A375 (cell line): Measurements from ENCODE around the gene NDUFS7. TPM values are rescaled to one million over a fixed set of nuclear protein-coding genes. Genes with fewer than 3 reads are reported as not detected.

ENCODE experiments used
- total RNA-seq: library from RNA; depleted of rRNA; stranded (reverse); fragments of >200 nt; shearing (Covaris generic); gene quantifications from 2 replicates; pipeline ENCODE4 v1.2.3, GENCODE V29; 2014; rRNA removed

The NDUFS7 gene
- total RNA-seq = 80.9 and 92.5 TPM in 2 replicates

GRCh38 chr19:1383312-1384084 is at the start of gene NDUFS7:
TSS of gene NDUFS7 (plus strand) at chr19:1383907. CDS start at chr19:1383927, 20 bp downstream.

GRCh38 chr19:1401138-1401888 is 17.6 kb downstream of the NDUFS7 start, which contains the start of gene GAMT:
TSS of gene GAMT (minus strand) at chr19:1401542. CDS start at chr19:1401476, 66 bp downstream.

GRCh38 chr19:1407528-1408299 is 24.0 kb downstream of the NDUFS7 start, which contains the start of gene DAZAP1:
TSS of gene DAZAP1 (plus strand) at chr19:1407586. CDS start at chr19:1407774, 188 bp downstream.

GRCh38 chr19:1438035-1438932 is 54.6 kb downstream of the NDUFS7 start, which contains the start of gene RPS15:
TSS of gene RPS15 (plus strand) at chr19:1438396. CDS start at chr19:1438426, 30 bp downstream.

Other genes with a start within 250 kb of the NDUFS7 start
- 55.9 and 64.7 TPM in 2 replicates for gene SBNO2, start 209.6 kb upstream of the NDUFS7 start, total RNA-seq
- gene STK11, start 178.1 kb upstream of the NDUFS7 start, total RNA-seq = 43.7 and 46.0 TPM in 2 replicates
- 2.1 and 3.9 TPM in 2 replicates for gene CBARP, start 145.9 kb upstream of the NDUFS7 start, total RNA-seq
- 58.3 and 78.6 TPM in 2 replicates for gene ATP5F1D, start 142.2 kb upstream of the NDUFS7 start, total RNA-seq
- 11.2 and 13.6 TPM in 2 replicates for gene MIDN, start 135.3 kb upstream of the NDUFS7 start, total RNA-seq
- 180 and 209 TPM in 2 replicates for gene CIRBP, start 114.6 kb upstream of the NDUFS7 start, total RNA-seq
- 50.3 and 76.0 TPM in 2 replicates for gene FAM174C, start 108.4 kb upstream of the NDUFS7 start, total RNA-seq
- gene EFNA2, start 98.0 kb upstream of the NDUFS7 start, total RNA-seq = not detected in 2 replicates
- gene GAMT, start 17.6 kb downstream of the NDUFS7 start, total RNA-seq = 47.7 and 51.0 TPM in 2 replicates
- 154 and 161 TPM in 2 replicates for gene DAZAP1, start 23.7 kb downstream of the NDUFS7 start, total RNA-seq
- 1,695 and 1,967 TPM in 2 replicates for gene RPS15, start 54.5 kb downstream of the NDUFS7 start, total RNA-seq
- gene APC2, start 66.2 kb downstream of the NDUFS7 start, total RNA-seq = 0.45 and 1.1 TPM in 2 replicates
- gene C19orf25, start 95.3 kb downstream of the NDUFS7 start, total RNA-seq = 31.7 and 31.9 TPM in 2 replicates
- gene PCSK4, start 106.4 kb downstream of the NDUFS7 start, total RNA-seq = 0.98 and 1.6 TPM in 2 replicates
- gene REEP6, start 107.3 kb downstream of the NDUFS7 start, total RNA-seq = 3.8 and 4.6 TPM in 2 replicates
- 2.3 and 3.8 TPM in 2 replicates for gene ADAMTSL5, start 129.1 kb downstream of the NDUFS7 start, total RNA-seq
- gene PLK5, start 140.2 kb downstream of the NDUFS7 start, total RNA-seq = not detected in 2 replicates
- 19.7 and 20.0 TPM in 2 replicates for gene MEX3D, start 184.4 kb downstream of the NDUFS7 start, total RNA-seq
- gene MBD3, start 209.0 kb downstream of the NDUFS7 start, total RNA-seq = 122 and 131 TPM in 2 replicates
- gene UQCR11, start 221.6 kb downstream of the NDUFS7 start, total RNA-seq = 119 and 125 TPM in 2 replicates